ENCODE results near the gene TGM5.
"Not testable (repeated sequence)": the region's sequence is repeated elsewhere in the genome, so short reads cannot be mapped to it uniquely, and the experiment has no call there.

TGM5 gene

DNA sequence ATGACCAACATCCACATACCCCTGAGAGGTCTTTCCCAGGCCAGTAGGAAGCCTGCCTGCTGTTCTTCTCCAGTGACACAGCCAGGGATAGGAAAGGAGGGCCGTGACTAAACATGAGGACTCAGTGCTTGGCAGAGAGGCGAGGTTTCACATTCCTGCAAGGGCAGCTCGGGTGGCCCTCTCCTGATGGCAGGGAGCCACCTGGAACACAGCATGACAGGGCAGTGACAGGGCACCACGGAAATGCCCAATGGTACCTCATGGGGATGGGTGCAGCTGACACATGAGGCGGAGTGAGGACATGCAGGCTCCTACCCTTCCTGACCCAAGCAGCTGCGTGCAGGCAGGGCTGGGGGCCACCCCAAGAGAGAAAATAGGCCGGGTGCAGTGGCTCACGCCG is 7.4 kb upstream of the TGM5 start:
- DNase-seq = no peak

DNA sequence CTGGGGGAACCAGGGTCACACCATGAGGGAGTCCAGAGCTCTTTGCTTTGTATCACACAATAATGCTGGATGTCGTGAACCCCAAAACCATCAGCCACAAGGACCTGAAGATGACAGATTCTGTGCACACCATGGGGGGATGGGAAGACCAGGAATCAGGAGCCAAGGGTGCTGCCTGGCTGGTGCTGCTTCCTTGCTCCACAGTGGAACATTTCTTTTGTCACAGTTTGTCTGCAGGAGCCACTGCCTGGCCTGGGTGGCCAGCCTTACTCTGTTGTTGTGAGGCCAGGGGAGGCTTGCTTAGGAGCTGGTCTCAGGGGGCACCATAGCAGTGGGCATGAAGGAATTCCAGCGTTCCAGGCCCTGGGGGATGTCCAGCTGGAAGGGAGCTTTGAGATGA is 6.5 kb upstream of the TGM5 start:
- no peak for DNase-seq

DNA sequence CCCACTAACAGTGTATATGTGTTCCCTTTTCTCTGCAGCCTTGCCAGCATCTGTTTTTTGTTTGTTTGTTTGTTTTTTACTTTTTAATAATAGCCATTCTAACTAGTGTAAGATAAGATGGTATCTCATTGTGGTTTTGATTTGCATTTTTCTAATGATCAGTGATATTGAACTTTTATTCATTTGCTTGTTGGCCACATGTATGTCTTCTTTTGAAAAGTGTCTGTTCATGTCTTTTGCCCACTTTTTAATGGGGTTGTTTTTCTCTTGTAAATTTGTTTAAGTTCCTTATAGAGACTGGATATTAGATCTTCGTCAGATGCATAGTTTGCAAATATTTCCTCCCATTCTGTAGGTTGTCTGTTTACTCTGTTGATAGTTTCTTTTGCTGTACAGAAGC is 5.2 kb upstream of the TGM5 start:
- not testable (repeated sequence) for DNase-seq

DNA sequence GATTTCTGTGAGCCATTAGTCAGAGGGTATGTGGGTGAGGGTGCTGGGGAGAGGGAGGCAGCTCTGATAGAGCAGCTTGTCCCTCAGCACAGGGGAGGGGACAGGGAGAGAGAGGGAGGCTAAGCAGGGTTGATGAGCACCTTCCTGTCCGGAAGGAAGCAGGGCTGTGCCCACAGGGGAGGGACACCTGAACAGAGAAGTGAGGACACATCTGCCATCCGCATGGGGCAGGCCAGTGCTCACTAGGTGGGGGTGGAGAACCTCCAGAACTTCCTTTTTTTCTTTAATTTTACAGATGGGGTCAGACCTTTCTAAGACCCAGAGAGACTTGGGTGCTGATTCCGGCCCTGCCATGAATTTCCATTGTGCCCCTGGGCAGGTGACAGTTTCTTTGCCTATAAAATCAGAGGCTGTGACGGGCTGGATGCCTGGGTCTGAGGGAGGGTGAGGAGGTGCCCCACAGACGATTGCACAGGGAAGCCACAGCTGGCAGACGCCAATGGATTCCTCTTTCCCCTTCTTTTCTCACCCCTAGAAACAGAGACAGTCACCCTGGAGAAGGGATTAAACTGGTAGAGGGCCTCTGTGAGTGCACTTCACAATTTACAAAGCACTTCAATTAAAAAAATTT is 4.1 kb upstream of the TGM5 start:
- DNase-seq = no peak

DNA sequence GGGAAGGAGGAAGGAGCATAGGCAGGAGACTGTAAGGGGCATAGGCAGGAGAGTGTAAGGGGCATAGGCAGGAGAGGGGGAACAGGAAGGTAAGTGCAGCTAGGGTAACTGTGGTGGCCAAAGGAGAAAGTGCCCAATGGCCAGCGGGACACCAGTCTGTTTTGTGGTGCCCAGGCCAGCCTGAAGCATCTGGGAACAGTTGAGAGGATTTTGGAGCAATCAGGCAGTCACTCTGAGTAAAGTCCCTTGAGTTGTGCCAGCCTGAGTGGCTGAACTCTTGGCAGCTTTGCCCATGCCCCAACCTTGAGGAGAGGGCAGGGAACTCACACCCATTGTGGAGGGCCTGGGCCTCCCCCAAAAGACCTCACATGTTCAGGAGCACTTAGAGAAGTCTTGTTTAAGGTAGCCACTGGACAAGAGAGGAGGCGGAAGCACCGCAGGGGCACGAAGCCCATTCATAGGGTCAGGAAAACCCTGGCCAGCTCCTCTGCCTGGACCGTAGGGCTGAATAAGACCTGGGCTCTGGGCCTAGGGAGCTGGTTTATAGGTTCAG is 3.5 kb upstream of the TGM5 start:
- DNase-seq = no peak

DNA sequence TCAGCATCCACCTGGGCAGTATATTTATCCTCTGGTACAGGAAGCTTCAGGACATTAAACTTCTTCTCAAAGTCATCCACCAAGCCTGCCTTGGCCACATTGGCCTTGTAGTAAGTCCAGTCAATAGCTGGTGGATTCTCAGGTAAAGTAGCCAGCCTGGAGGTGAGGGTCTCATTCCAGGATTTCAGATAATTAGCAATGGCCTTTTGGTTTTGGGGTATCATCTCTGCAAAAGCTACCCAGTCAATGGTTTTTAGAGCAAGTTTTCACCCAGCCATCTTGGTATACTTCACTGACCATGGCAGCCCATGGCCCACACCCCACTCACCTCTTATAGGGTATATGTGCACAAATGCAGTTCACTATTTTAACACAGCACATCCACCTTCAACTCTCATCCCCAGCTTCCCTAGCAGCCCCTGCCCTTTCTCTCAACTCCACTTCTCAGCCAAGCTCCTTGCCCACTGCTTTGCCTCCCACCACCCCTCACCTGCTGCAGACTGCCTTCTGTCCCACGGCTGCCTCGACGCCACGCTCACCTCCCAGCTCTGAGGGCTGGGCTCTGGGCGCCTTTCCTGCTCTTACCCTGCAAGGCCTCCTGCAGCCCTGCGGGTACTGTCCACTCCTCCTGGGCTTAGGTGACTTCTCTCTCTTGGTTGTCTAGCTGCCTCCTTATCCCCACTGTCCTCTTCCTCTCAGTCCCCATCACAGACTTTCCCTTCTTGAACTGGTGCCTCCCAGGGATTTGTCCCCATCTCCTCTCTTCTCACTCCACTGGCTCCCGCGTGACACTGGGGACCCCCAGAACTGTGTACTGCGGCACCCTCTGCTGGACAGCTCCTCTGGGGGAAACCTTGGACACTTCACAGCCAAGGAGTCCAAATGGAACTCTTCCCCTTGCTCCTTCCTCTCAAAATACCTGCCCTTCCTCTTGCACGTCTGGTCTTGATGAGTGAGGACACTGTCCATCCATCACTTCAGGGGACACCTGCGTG is 1.7 kb upstream of the TGM5 start:
- DNase-seq = no peak

DNA sequence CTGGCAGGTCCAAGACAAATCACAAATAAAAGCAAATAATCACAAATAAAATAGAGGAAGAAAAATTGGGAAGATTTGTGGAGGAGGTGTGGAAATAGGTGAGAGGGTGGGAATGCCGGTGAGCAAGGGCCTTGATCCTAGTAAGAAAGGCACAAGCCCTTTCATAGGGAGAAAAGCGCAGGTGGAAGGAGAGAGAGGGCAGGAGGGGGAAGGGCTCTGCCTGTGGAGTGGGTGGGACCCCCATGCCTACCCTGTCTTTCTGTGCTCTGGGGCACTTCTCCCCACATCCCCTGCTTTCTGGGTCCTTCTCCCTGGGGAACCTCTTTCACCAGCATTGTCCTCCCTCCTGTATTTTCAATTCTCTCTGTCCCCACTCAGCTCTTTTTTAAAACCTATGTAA is 711 bp upstream of the TGM5 start:
- DNase-seq = no peak

DNA sequence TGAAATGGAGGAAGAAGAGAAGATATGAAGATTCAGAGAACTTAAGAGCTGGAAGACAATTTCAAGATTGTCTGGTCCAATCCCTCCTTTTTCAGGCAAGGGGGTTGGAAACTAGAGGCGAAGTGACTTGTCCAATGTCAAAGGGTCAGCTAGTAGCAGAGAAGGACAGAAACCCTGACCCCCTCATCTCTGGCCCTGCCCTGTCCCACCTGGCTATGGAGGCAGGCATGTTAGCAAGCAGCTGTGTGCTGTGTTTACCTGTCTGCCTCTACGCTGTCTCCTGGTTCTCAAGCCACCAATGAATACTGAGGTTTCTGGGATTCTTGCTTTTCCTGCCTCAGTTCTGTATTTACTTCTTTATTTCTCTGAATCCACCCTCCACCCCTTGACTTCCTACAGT is 342 bp downstream of the TGM5 start:
- DNase-seq = no peak

DNA sequence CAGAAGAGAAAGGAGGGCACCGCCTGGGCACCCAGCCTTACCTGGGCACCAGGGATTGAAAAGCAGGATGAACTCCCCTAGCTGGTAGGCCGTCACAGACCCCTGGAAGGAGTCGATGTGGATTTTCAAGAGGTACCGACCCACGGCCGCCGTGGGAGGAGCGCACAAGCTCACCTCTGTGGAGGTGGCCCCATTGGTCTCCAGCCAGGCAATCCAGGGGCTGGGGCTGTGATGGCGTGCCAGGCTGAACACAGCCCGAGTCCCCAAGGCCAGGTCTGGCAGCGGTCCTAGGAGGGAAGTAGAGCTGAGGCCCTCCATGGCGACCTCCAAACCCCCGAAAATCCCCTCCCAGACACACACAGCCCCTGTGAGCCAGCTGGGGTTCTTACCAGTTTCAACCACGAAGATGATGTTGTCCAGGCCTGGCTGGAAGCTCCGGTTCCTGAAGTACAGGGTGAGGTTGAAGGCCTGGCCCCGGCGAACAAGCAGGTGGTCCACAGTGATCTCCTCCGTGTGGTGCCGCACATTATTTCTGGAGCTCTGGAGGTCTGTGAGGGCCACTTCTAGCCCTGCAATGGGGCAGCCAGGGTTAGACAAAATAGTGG is 6.6 kb downstream of the TGM5 start:
- no peak for DNase-seq

DNA sequence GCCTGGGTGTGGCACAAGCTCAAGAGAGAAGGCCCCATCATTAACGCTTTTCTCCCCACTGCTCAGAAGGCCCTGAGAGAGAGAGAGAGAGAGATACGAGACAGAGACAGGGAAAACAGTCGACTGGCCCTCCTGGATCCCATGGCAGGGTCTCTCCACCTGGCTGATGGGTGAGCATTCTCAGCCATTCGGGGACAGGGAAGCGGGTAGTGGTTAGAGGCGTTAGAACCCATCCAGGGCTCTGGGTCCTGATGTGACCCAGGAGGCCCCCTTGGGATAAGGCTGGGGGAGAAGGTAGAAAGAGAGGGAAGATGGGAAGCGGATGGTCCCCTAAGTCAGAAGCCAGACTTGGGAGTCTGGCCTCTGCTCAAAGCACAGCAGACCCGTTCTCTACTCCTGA is 7.9 kb downstream of the TGM5 start:
- no peak for DNase-seq

DNA sequence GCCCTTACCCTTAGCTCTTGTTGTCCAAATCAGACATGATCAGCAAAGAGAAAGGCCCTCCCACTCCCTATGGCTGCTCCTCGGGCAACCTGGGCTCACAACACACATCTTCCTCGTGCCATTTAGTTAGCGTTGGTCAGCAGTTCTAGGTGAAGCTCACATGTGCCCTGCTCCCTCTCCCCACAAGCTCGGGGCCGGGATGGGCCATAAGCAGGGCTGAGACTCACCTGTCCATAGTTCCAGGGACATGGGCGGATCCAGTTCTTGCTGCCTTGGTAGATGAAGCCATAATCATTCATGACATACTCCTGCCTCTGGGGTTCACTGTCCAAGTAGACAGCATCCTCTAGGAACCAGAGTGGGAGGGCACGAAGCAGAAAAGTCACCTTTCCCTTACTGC is 10.4 kb downstream of the TGM5 start:
- DNase-seq = no peak

DNA sequence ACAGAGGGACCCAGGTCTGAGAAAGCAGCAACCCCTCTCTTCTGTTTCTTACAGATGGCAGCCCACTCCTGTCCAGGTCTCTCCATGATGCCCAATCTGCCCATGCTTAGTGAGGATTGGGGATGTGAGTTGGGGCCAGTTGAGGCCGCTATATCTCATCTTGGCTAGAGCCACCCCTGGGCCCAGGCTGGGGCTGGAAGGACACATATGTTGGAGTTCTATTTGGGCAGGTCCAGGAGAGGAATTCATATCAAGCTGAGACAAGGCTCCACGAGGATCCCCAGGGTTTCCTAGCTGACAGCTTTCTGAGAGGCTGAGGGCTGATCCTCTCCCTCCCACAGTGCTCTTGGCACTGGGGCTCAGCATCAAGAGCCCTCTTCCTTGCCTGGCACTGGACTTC is 11.4 kb downstream of the TGM5 start:
- no peak for DNase-seq

DNA sequence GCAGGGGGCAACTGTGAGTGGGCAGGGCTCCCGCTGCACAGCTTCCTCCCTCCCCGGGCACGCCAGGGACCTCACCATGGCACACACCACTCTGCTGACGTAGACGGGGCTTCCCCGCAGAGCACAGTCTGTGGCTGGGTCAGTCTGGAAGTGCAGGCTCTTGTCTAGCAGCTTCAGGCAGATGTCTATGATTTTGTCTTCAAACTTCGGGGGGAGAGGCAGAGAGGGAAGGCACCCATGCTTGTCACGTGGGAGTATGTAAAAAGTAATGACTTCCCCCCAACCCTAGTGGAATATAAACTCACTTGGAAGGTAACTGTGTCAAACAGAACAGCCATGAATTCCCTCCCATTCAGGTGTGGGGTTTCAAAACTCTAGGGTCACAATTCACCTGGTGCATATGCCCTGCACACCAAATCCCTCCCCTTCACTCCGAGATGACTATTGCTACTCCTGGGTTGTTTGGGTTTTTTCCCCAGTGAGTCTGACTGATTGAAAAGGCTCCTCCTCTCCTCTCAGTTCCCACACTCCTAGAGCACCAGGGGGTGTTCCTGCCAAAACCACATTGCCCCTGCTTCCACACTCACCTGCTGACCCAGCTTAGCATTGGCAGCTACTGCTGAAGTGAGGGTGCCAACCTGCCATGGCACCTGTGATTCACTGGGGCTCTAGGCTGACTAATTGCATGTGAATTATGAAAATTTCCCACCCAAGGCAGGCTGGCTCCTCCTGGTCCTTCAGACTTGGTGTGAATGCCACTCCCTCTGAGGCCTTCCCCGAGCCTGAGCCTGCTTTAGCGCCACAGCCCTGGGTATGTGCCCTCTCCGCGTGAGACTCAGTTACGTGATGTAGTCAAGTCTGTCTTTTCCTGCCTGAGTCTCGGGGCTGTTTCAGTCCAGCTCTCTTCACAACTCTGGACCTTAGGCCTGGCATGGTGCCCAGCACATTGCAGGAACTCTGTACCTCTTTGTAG is 13.0 kb downstream of the TGM5 start:
- no peak for DNase-seq

DNA sequence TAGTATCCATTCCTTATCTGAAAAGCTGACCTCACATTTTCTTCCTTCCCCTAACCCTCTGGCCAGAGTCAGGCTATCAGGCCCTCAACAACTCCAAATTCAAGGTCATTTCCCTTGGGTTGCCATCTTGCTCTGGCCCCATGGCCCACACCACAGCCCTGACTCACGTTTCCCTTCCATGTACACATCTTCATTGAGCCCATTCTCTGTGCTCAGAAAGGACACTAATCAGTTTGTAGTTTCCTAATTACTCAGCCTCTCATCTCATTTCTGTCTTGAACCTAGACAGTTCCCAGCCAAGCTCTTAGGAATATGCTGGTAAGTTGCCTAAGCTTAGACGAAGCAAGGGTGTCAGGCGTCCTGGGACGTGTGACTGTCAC is 14.9 kb downstream of the TGM5 start:
- DNase-seq = no peak

DNA sequence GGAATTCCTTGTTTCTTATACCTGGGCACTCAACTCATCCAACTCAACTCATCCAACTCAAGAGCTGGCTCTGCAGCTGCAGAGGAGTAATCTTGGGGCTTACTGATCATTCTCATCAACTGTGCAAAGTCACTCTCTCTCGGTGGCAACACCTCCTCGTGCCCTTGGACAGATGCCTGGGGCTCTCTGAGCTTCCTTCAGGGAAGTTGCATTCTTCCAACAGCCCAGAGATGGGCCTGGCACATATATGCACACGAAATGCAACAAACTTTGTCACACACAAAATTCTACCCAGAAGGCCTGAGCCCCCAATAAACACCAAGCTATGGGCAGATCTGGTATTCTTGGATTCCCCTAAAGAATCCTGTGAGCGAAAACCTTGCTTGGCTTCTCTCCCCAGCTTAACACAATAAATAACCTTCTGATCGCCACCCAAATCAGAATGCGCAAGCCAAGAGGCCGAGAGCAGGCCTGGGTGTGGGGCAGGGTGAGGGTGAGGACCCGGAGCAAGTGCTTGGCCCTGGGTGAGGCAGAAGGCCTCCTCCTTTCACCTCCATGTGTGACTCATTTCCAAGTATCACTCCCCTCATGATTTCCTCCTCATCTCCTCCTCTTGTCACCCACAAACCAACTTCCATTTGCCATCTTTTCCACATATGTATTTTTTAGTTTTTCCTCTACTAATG is 15.4 kb downstream of the TGM5 start:
- no peak for DNase-seq

DNA sequence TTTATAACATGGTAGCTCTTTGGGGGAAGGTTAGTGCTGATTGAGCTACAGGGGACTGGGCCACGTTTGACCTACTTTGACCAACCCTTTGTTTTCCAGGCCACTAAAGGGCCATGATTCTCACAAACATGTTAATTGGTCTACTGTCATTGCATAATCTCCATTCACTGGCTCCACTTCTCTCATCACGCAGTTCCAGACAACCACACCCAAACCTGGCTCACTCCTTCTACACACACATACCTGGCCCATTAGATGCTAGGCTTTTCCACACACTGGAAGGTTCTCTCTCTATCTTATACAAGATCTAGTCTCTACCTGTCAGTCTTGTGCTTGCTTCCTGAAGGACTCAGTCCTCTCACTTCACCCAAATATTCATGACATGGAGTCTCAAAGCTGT is 15.9 kb downstream of the TGM5 start:
- no peak for DNase-seq

DNA sequence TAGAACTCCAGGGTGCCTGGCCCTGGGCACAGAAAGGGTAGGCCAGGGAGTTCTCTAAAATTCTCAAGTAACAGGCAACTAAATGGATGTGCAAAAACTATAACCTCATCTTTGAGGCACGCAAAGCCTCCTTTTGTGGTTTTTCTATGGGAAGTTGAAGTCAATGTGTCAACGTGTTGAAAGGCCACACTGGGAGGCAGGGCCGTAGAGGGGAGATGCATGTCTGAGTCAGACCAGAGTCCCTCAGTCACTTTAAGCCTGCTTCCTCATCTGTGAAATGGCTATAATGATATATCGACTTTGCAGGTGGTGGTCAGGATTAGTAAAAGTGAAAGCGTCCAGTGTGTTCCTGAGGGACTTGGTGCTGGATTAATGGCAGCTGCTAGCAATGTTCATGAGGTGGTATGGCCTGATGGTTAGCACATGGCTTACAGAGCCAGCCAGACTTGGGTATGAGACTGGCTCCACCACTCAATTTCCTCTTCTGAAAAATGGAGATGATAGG is 17.0 kb downstream of the TGM5 start:
- DNase-seq = no peak

DNA sequence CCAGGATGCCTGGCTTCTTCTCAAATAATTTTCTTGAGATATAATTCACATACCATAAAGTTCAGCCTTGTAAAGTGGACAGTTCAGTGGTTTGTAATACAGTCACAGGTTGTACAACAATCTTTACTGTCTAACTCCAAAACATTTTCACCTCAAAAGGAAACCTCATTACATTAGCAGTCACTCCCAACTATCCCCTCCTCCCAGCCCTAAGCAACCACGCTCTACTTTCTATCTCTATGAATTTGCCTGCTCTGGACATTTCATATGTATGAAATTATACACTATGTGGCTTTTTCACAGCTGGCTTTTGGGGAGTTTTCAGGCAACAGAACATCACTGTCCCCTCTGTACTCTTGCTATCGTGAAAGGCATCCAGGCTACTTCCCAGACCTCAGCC is 17.5 kb downstream of the TGM5 start:
- DNase-seq = no peak

DNA sequence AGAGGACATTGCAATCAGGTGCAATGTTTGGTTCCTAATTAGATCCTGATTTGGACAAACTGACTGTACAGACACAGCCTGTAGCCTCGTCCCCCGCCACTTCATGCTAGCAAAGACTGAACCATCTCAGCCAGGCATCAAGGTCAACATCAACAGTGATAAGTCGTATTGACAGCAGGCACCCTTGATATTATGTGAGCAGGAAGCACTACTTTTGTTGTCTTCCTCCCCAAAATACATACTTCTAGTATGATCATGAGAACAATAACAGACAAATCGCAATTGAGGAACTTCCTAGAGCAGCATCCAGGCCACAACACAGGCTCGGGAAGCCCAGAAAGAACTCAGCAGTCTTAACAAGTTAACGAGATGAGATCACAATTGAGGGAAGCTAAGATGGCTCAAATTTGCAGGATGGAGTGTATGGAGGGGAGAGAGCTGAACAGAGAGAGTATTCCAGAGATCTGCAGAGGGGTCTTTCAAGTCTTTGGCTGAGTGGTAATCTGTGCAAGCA is 20.4 kb downstream of the TGM5 start:
- DNase-seq = no peak

DNA sequence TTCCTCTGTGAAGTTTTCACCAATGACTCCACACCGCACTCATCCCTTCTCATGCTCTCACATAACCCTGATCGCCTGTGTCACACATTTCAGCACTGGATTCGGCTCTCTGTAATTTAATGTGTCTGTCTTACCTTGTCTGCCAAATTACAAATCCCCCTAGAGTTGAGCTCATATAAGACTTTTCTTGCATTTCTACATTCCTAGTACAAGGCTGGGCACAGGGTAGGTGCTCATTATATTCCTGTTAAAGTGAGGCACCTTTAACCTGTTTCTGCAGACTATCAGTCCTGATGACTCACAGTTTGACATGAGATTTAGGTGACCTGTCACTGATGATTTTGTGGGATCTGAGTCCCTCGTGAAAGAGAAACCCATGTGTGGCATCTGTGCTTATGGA is 22.6 kb downstream of the TGM5 start:
- DNase-seq = no peak

DNA sequence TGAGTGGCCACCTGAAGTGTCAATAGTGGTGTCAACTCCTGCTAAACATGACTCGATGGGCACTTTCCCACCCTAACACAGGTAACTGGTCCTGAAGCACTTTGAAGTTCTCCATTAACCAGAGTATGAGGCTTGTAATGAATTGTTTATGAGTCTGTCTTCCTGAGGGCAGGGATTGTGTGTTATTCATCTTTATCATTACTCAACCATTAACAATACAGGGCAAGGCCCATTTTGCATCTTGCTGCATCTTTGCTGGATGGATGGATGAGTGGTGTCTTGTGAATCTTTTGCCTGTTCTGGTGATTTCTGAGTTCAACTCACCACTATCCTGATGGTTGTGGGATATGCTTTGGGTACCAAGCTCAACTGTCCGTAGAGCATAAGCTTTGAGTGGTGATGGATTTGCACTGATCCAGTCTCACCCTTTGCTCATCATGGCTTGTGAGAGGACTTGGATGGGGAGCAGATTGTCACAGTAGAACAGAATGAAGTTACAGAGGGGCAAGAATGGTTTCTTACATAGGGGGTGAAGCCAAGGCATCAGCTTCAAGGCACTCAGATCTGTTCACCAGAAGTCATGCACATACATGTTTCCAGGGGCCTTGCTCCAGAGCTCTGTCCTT is 23.6 kb downstream of the TGM5 start:
- no peak for DNase-seq
